Smooth muscle cell (in vitro differentiated cells): Measurements from ENCODE around the gene TMBIM6. TPM values are rescaled to one million over a fixed set of nuclear protein-coding genes. Genes with fewer than 3 reads are reported as not detected.

Source experiments
- DNase-seq: peaks from one replicate; lab custom pipeline; 2025; ENCODE audit not compliant: unreplicated experiment; lab: John Stamatoyannopoulos, UW
- H2AFZ ChIP-seq: fragments of 200-600 bp; sonication (generic); 2 replicates; pipeline ENCODE4 v1.6.0; 2016; ENCODE audit warnings: antibody characterized with exemption, low read depth, mild to moderate bottlenecking
- H3F3A ChIP-seq: fragments of 200-600 bp; sonication (generic); 2 replicates; pipeline ENCODE4 v1.6.0; 2017; ENCODE audit warnings: antibody characterized with exemption, low read depth
- H3K27ac ChIP-seq: fragments of 200-600 bp; sonication (generic); 2 replicates; pipeline ENCODE4 v1.5.1; 2016; ENCODE audit warnings: low read depth, mild to moderate bottlenecking
- H3K27me3 ChIP-seq: fragments of 200-600 bp; sonication (generic); 2 replicates; pipeline ENCODE4 v1.6.1; 2016; ENCODE audit warnings: low read depth, mild to moderate bottlenecking
- H3K36me3 ChIP-seq: fragments of 200-600 bp; sonication (generic); 2 replicates; pipeline ENCODE4 v1.5.1; 2016; ENCODE audit warnings: low read depth
- H3K4me1 ChIP-seq: fragments of 200-600 bp; sonication (generic); 2 replicates; pipeline ENCODE4 v1.5.1; 2016; ENCODE audit warnings: low read depth
- H3K4me2 ChIP-seq: fragments of 200-600 bp; sonication (generic); 2 replicates; pipeline ENCODE4 v1.6.0; 2016; ENCODE audit warnings: mild to moderate bottlenecking
- H3K4me3 ChIP-seq: fragments of 200-600 bp; sonication (generic); 2 replicates; pipeline ENCODE4 v1.5.1; 2016; ENCODE audit warnings: mild to moderate bottlenecking
- H3K79me2 ChIP-seq: fragments of 200-600 bp; sonication (generic); 2 replicates; pipeline ENCODE4 v1.6.0; 2016; ENCODE audit warnings: low read depth, mild to moderate bottlenecking
- H3K9ac ChIP-seq: fragments of 200-600 bp; sonication (generic); 2 replicates; pipeline ENCODE4 v1.6.0; 2016; ENCODE audit warnings: low read depth
- H3K9me3 ChIP-seq: fragments of 200-600 bp; sonication (generic); replicated peaks from 2 replicates; pipeline ENCODE4 v1.5.1; 2016; ENCODE audit warnings: low read depth
- H4K20me1 ChIP-seq: fragments of 200-600 bp; sonication (generic); 2 replicates; pipeline ENCODE4 v1.6.0; 2016; ENCODE audit warnings: low read depth
- WGBS: methylation state at CpG from one replicate; pipeline ENCODE4 v1.1.7; 2016; ENCODE audit warnings: low lambda C conversion rate; 5-methylcytosine and 5-hydroxymethylcytosine counted together
- polyA plus RNA-seq: library from polyadenylated mRNA; unstranded; fragments of >200 nt; fragmentation: Nextera tagmentation; extraction: Ambion mirVana; gene quantifications from 2 replicates; pipeline ENCODE4 v1.2.1, GENCODE V29; 2016
- total RNA-seq: library from RNA; depleted of rRNA; stranded (reverse); fragments of >200 nt; gene quantifications from 2 replicates; pipeline ENCODE4 v1.2.3, GENCODE V29; 2014
- TF ChIP-seq, protein P1 (sequence below): fragments of 200-600 bp; sonication (generic); IDR thresholded peaks from 2 replicates; pipeline ENCODE4 v1.5.1; 2017; ENCODE audit warnings: borderline replicate concordance, mild to moderate bottlenecking, antibody characterized with exemption; ENCODE audit not compliant: insufficient read depth, poor library complexity, severe bottlenecking

Gene TMBIM6
- total and polyA plus RNA-seq, 2 experiments from 2014 or later: 611 to 677 TPM

DNA sequence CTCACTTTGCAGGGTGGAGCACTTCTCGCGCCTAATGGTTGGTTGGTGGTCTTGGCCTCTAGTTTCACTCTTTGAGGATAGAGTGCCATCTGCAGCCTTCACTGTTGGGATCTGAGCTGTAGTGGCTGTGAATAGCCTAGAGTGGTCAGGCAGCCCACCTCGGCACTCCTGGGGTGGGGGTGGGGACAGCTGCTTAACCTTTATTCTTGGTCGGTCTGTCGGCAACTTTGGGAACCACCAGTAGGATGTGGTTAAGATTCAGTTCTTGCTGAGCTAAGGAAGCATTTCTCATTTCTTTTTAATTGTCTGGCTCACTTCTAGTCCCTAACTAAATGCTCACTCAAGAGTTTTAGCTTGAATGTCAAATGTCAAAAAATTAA, 21.1 kb downstream of the TMBIM6 start:
- Histone ChIP-seq H3K27ac (no peak overlapping the region), H3K4me3 (no peak overlapping the region), H3K27me3 (no peaks in the 10 kb centered on the region), H2AFZ (no peak overlapping the region), H3K79me2 (peaks cover under 1% of the 10 kb centered on the region), H3K4me1 (no peaks in the 10 kb centered on the region), H4K20me1 (peaks cover 63% of the 10 kb centered on the region), H3K9me3 (no peaks in the 10 kb centered on the region), H3F3A (peaks cover 46% of the 10 kb centered on the region), H3K9ac (no peak overlapping the region), H3K4me2 (no peak overlapping the region), H3K36me3 (peaks cover 11% of the 10 kb centered on the region)
- no peak for DNase-seq
- 94% methylated on average over 5 of the region's 5 CpGs for WGBS
- TF ChIP-seq, protein P1, sequence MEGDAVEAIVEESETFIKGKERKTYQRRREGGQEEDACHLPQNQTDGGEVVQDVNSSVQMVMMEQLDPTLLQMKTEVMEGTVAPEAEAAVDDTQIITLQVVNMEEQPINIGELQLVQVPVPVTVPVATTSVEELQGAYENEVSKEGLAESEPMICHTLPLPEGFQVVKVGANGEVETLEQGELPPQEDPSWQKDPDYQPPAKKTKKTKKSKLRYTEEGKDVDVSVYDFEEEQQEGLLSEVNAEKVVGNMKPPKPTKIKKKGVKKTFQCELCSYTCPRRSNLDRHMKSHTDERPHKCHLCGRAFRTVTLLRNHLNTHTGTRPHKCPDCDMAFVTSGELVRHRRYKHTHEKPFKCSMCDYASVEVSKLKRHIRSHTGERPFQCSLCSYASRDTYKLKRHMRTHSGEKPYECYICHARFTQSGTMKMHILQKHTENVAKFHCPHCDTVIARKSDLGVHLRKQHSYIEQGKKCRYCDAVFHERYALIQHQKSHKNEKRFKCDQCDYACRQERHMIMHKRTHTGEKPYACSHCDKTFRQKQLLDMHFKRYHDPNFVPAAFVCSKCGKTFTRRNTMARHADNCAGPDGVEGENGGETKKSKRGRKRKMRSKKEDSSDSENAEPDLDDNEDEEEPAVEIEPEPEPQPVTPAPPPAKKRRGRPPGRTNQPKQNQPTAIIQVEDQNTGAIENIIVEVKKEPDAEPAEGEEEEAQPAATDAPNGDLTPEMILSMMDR: no peak

DNA sequence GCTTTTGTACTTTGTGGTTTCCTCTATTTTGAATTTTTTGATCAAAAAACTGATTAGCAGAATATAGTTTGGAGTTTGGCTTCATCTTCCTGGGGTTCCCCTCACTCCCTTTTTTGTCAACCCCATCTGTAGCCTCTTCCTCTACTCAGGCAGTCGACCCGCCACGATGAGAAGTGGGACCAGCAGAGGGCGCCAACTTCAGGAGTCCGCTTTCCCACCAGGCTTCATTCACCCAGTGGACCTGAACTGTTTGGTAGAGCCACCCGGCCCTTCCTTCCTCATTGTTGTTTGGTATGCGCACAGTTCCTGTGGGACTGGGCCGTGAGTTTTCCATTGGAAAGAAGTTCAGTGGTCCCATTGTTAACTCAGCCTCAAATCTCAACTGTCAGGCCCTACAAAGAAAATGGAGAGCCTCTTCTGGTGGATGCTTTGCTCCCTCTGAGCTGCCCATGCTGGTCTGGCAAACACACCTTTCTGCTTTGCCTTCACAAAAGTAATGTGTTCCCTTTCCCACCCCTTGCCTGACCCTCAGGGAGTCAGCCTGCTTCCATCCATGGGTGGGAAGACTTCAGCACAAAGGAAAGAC, 21.7 kb downstream of the TMBIM6 start:
- WGBS: 60% methylated on average over 8 of the region's 8 CpGs
- peaks cover 57% of the 10 kb centered on the region for H4K20me1 ChIP-seq
- TF ChIP-seq, protein P1: peak; percentile 65

DNA sequence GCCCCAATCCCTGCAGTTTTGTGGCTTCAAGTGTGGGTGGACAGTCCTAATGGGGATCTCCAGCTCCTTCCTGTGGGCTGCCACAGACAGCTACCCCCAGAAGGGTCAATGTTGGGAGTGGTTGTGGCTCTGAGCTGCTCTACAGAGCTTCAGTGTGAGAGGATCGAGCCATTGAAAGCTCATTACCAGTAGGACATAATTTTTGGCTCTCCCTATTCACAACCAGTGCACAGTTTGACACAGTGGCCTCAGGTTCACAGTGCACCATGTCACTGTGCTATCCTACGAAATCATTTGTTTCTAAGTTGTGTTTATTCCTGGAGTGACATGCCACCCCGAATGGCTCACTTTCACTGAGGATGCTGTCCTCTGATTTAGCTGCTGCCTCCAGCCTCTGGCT, 22.8 kb downstream of the TMBIM6 start:
- no peaks in the 10 kb centered on the region for H3K27me3 ChIP-seq
- no peak overlapping the region for H3K9ac ChIP-seq
- no peak for DNase-seq
- H3K4me2 ChIP-seq: no peak overlapping the region
- 96% methylated on average over 3 of the region's 3 CpGs for WGBS
- peak overlapping the region; percentile 4 for H3K27ac ChIP-seq
- peaks cover 11% of the 10 kb centered on the region for H3K36me3 ChIP-seq
- no peaks in the 10 kb centered on the region for H3K9me3 ChIP-seq
- H3F3A ChIP-seq: peaks cover 40% of the 10 kb centered on the region
- no peak overlapping the region for H3K4me3 ChIP-seq
- no peaks in the 10 kb centered on the region for H3K4me1 ChIP-seq
- TF ChIP-seq, protein P1: no peak
- no peaks in the 10 kb centered on the region for H3K79me2 ChIP-seq
- no peak overlapping the region for H2AFZ ChIP-seq
- peaks cover 47% of the 10 kb centered on the region for H4K20me1 ChIP-seq

More for the DNA sequence above, 21.7 kb downstream of the TMBIM6 start:
- Histone ChIP-seq H3K36me3 (peaks cover 11% of the 10 kb centered on the region), H3K4me1 (no peaks in the 10 kb centered on the region), H3K27me3 (no peaks in the 10 kb centered on the region), H3F3A (peaks cover 46% of the 10 kb centered on the region), H3K9me3 (no peaks in the 10 kb centered on the region), H3K79me2 (no peaks in the 10 kb centered on the region), H3K9ac (no peak overlapping the region), H2AFZ (no peak overlapping the region), H3K27ac (peak overlapping the region; percentile 4), H3K4me3 (no peak overlapping the region), H3K4me2 (no peak overlapping the region)
- peak; percentile 21 for DNase-seq

DNA sequence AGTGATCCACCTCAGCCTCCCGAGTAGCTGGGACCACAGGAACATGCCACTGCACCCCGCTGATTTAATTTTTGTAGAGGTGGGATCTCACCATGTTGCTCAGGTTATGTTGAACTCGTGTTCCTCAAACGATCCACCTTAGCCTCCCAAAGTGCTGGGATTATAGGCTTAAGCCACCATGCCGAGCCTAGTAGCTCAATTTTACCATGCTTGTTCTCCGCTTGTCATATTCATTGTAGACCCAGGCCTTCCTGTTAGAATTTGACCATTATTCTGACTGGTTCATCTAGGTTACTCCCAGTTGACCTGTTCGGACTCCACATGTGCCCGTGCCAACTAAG, 24.7 kb downstream of the TMBIM6 start:
- Histone ChIP-seq H3K9me3 (no peaks in the 10 kb centered on the region), H3K36me3 (peaks cover 11% of the 10 kb centered on the region), H3K4me2 (no peak overlapping the region), H3K4me3 (no peak overlapping the region), H3K79me2 (no peaks in the 10 kb centered on the region), H3K4me1 (no peaks in the 10 kb centered on the region), H3K9ac (no peak overlapping the region), H3F3A (peaks cover 35% of the 10 kb centered on the region), H3K27ac (no peak overlapping the region), H3K27me3 (no peaks in the 10 kb centered on the region), H4K20me1 (peaks cover 31% of the 10 kb centered on the region), H2AFZ (no peak overlapping the region)
- 91% methylated on average over 8 of the region's 8 CpGs for WGBS
- TF ChIP-seq, protein P1: no peak
- no peak for DNase-seq
